ENCODE data around the gene IGSF11. TPM values are rescaled to one million over a fixed set of nuclear protein-coding genes. Genes with fewer than 3 reads are reported as not detected.
"Not testable (repeated sequence)": the region's sequence is repeated elsewhere in the genome, so short reads cannot be mapped to it uniquely, and the experiment has no call there.

The IGSF11 gene
- total RNA-seq, 1 experiment from 2014 or later: not detected

DNA sequence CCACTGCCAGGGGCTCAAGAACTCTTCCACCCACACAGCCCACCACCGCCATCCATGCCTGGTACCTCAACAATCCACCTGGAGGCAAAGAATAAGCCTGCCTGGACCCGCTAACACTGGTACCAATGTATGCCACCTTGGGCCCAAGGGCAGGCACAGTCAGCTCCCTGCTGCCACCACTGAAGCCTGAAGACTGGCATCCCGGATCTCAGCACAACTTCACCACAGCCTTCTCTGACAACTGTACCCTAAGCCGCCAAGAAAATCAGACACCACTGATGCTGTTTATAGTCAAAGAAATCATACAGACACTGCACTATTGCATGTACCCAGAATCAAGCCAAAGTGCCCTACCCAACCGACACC is 56.3 kb downstream of the IGSF11 start:
- intact Hi-C loops (cut with micrococcal nuclease; ENCODE audit: unreplicated experiment): no loop called here
- H3K79me2 ChIP-seq (ENCODE audit: low read depth): no peaks in the 10 kb centered on the region
- ChIA-PET POLR2A (ENCODE audit: unreplicated experiment) (no interaction called here), CTCF (no interaction called here)
- BruUV-seq (replicated peaks): no TSS peak
- no peaks in the 10 kb centered on the region for H3K4me1 ChIP-seq (replicated peaks; ENCODE audit: insufficient read depth)
- H3K36me3 ChIP-seq (ENCODE audit: low read depth): no peaks in the 10 kb centered on the region
- no peak overlapping the region for H3K4me2 ChIP-seq
- no peaks in the 10 kb centered on the region for H3K27me3 ChIP-seq (ENCODE audit: insufficient read depth, low read depth)
- H3K9me3 ChIP-seq (ENCODE audit: insufficient read depth, low read depth): no peaks in the 10 kb centered on the region
- TF ChIP-seq, protein P1, sequence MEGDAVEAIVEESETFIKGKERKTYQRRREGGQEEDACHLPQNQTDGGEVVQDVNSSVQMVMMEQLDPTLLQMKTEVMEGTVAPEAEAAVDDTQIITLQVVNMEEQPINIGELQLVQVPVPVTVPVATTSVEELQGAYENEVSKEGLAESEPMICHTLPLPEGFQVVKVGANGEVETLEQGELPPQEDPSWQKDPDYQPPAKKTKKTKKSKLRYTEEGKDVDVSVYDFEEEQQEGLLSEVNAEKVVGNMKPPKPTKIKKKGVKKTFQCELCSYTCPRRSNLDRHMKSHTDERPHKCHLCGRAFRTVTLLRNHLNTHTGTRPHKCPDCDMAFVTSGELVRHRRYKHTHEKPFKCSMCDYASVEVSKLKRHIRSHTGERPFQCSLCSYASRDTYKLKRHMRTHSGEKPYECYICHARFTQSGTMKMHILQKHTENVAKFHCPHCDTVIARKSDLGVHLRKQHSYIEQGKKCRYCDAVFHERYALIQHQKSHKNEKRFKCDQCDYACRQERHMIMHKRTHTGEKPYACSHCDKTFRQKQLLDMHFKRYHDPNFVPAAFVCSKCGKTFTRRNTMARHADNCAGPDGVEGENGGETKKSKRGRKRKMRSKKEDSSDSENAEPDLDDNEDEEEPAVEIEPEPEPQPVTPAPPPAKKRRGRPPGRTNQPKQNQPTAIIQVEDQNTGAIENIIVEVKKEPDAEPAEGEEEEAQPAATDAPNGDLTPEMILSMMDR (conservative IDR thresholded peaks at IDR 0.05): no peak
- TF ChIP-seq EZH2 (IDR thresholded peaks at IDR 0.05; ENCODE audit: low read depth): no peak
- H4K20me1 ChIP-seq (ENCODE audit: insufficient read depth): no peaks in the 10 kb centered on the region; the same call in 1 of the 2 replicates
- H2AFZ ChIP-seq: no peak overlapping the region
- H3K27ac ChIP-seq: no peak overlapping the region
- H3K9me2 ChIP-seq (ENCODE audit: insufficient read depth): no peaks in the 10 kb centered on the region
- no peak overlapping the region for H3K4me3 ChIP-seq
- no peaks in the 10 kb centered on the region for H3F3A ChIP-seq (ENCODE audit: insufficient read depth, low read depth)
- no peak for DNase-seq

DNA sequence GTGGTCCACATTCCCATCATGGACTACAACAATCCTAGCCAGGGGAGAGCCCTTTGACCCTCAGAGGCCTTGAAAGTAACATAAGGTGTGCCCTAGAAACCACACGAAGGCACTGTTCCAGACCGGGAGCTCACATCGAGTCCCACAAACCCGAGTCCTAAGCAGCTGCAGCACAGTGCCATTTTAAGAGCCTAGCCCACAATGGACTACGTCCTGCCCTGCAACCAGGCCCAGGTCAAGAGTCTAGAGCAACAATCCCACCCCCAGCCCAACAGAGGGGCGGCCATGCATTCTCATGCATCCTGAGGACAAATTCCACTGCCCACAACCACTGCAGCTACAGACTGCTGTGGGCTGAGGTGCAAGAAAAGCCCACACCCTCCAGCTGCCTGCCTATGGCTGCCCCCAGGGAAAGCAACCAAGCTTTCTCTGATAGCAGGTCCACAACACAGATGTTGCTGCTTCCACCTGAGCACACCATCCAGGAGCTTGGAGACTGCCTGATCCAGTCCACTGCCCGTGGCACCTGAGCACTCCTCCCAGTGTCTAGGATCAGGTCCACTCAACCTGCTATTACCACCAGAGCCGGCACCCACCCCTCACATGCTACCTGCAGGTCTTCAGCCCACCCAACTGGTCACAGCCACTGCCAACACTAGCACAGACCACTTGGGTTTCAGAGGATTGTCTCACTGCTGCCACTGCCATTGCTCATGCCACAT is 56.8 kb downstream of the IGSF11 start:
- no peaks in the 10 kb centered on the region for H3K4me1 ChIP-seq (replicated peaks; ENCODE audit: insufficient read depth)
- CTCF ChIA-PET: no interaction called here
- no peaks in the 10 kb centered on the region; the same call in 1 of the 2 replicates for H4K20me1 ChIP-seq (ENCODE audit: insufficient read depth)
- BruUV-seq (replicated peaks): no TSS peak
- POLR2A ChIA-PET (ENCODE audit: unreplicated experiment): no interaction called here
- no peaks in the 10 kb centered on the region for H3K79me2 ChIP-seq (ENCODE audit: low read depth)
- H3F3A ChIP-seq (ENCODE audit: insufficient read depth, low read depth): no peaks in the 10 kb centered on the region
- no peak for TF ChIP-seq EZH2 (IDR thresholded peaks at IDR 0.05; ENCODE audit: low read depth)
- TF ChIP-seq, protein P1 (conservative IDR thresholded peaks at IDR 0.05): no peak
- H2AFZ ChIP-seq: no peak overlapping the region
- no peak overlapping the region for H3K4me3 ChIP-seq
- intact Hi-C loops (cut with micrococcal nuclease; ENCODE audit: unreplicated experiment): no loop called here
- no peaks in the 10 kb centered on the region for H3K36me3 ChIP-seq (ENCODE audit: low read depth)
- no peak overlapping the region for H3K27ac ChIP-seq
- no peaks in the 10 kb centered on the region for H3K9me3 ChIP-seq (ENCODE audit: insufficient read depth, low read depth)
- no peak overlapping the region for H3K4me2 ChIP-seq
- H3K27me3 ChIP-seq (ENCODE audit: insufficient read depth, low read depth): no peaks in the 10 kb centered on the region
- no peaks in the 10 kb centered on the region for H3K9me2 ChIP-seq (ENCODE audit: insufficient read depth)
- DNase-seq: no peak

DNA sequence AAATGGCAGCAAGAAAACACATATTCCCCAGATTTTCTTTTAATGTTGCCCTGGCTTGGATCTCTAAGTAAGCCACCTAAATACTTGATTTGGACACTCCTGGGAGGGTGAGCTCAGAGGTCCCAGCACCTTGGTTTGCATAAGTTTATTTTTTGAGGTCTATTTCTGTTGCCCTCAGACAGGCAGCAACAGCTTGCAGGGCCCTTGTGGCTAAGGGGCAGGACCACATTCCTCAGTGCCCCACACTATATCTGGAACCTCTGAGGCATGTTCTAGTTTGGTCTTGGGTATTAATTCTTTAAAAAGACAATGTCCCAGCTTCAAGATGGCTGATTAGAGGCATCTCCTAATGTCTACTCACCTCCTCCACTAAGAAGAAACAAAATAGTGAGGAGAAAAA is 57.5 kb downstream of the IGSF11 start:
- no peak overlapping the region for H3K4me3 ChIP-seq
- H3F3A ChIP-seq (ENCODE audit: insufficient read depth, low read depth): no peaks in the 10 kb centered on the region
- ChIA-PET CTCF (no interaction called here), POLR2A (ENCODE audit: unreplicated experiment) (no interaction called here)
- H3K27ac ChIP-seq: no peak overlapping the region
- TF ChIP-seq, protein P1 (conservative IDR thresholded peaks at IDR 0.05): no peak
- no peak for TF ChIP-seq EZH2 (IDR thresholded peaks at IDR 0.05; ENCODE audit: low read depth)
- no peaks in the 10 kb centered on the region; the same call in 1 of the 2 replicates for H4K20me1 ChIP-seq (ENCODE audit: insufficient read depth)
- no peak for DNase-seq
- H3K4me2 ChIP-seq: no peak overlapping the region
- no peaks in the 10 kb centered on the region for H3K9me2 ChIP-seq (ENCODE audit: insufficient read depth)
- no peak overlapping the region for H2AFZ ChIP-seq
- no peaks in the 10 kb centered on the region for H3K36me3 ChIP-seq (ENCODE audit: low read depth)
- no peaks in the 10 kb centered on the region for H3K9me3 ChIP-seq (ENCODE audit: insufficient read depth, low read depth)
- H3K4me1 ChIP-seq (replicated peaks; ENCODE audit: insufficient read depth): no peaks in the 10 kb centered on the region
- BruUV-seq (replicated peaks): no TSS peak
- intact Hi-C loops (cut with micrococcal nuclease; ENCODE audit: unreplicated experiment): no loop called here
- no peaks in the 10 kb centered on the region for H3K79me2 ChIP-seq (ENCODE audit: low read depth)
- H3K27me3 ChIP-seq (ENCODE audit: insufficient read depth, low read depth): no peaks in the 10 kb centered on the region

DNA sequence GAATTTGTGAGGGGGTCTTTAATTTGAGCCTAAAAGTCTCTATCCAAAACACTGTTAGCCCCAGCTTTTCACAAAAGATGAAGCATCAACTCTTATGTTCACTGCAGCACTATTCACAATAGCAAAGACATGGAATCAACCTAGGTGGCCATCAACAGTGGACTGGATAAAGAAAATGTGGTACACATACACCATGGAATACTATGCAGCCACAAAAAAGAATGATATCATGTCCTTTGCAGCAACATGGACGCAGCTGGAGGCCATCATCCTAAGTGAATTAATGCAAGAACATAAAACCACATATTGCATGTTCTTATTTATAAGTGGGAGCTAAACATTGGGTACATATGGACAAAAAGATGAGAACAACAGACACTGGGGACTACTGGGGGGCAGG is 59.2 kb downstream of the IGSF11 start:
- H3K4me3 ChIP-seq; H4K20me1 ChIP-seq (ENCODE audit: insufficient read depth); BruUV-seq (replicated peaks); H3K4me1 ChIP-seq (replicated peaks; ENCODE audit: insufficient read depth); H3K9me2 ChIP-seq (ENCODE audit: insufficient read depth); H3K4me2 ChIP-seq; DNase-seq; CTCF ChIA-PET; H3F3A ChIP-seq (ENCODE audit: insufficient read depth, low read depth); H3K79me2 ChIP-seq (ENCODE audit: low read depth); H3K27ac ChIP-seq; H3K9me3 ChIP-seq (ENCODE audit: insufficient read depth, low read depth); H3K36me3 ChIP-seq (ENCODE audit: low read depth); POLR2A ChIA-PET (ENCODE audit: unreplicated experiment); intact Hi-C loops (cut with micrococcal nuclease; ENCODE audit: unreplicated experiment); H2AFZ ChIP-seq; H3K27me3 ChIP-seq (ENCODE audit: insufficient read depth, low read depth): not testable (repeated sequence)

All from PC-9 (cell line).